NCI-H2107 treated with DMSO at 0.1 percent for 48 hours (cell line): ENCODE results near the gene RPS2.

ENCODE experiments used
- DNase-seq: peaks from one replicate; lab custom pipeline; 2025; ENCODE audit not compliant: unreplicated experiment; lab: John Stamatoyannopoulos, UW

RPS2 gene

DNA sequence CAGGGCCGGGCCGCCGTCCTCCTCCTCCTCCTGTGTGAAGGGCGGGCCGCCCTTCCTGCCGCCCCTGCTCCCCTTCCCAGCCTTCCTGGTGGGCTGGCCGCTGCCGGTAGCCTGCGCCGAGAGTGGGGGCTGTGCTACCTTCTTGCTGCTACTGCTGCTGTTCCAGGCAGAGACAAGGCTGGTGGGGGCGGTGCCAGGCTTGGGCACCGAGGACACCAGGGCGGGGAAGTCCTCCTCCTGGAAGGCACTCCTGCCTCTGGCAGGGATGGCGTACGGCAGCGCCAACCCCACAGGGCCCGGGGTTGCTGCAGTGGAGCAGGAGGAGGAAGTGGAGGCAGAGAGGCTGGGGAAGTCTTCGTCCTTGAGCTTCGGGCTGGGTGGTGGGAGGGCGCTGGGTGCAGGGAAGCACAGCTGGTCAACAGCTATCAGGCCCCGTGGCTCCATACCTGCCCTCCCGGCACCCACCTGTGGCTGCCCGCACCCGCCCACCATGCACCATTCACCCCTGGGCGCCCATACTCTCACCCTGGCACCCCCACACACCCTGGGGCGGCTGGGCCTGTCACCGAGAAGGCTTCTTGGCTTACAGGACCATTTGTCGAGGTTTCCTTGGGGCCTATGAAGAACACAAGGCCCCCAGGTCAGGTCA lies 35.4 kb upstream of the RPS2 start:
- no peak for DNase-seq

DNA sequence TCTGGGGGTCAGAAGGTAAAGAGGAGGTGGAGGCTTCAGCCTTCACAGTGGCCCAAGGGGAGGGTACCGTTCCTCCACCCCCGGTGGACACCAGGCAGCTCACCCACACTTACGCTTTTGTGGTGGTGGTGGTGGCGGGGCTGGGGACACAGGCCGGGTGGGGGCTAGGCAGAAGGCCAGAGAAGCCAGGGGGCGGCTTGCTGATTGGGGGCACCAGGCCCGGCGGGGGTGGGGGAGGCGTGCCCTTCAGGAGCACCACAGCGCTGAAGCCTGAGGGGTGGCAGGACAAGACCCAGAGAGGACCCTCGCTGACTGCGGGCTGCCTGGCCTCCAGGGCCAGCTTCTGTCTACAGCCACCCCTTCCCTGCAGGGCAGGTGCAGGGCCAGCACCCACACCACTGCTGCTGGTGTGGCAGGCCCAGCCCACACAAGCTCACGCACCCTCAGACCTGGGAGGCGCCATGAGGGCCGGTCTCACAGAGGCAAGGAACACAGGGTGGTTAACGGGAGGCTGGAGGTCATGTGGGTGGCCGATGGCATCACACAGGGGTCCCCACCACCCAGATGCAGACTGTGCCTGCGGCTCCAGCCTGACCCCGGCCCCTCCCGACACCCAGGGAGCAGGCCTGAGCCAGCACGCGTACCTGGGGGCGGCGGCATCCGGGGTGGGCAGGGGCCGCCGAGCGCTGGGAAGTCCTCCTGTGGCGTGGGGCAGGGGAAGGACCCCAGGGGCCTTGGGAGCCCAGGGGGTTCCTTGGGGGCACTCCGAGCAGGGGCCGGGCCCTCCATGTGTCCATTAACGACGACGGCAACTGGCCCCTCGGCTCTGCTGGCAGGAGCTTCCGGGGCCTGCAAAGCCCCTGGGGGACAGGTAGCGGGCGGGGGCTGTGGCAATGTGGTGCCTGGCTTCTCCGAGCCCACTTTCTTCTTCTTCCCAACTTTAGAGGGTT lies 34.5 kb upstream of the RPS2 start:
- no peak for DNase-seq

DNA sequence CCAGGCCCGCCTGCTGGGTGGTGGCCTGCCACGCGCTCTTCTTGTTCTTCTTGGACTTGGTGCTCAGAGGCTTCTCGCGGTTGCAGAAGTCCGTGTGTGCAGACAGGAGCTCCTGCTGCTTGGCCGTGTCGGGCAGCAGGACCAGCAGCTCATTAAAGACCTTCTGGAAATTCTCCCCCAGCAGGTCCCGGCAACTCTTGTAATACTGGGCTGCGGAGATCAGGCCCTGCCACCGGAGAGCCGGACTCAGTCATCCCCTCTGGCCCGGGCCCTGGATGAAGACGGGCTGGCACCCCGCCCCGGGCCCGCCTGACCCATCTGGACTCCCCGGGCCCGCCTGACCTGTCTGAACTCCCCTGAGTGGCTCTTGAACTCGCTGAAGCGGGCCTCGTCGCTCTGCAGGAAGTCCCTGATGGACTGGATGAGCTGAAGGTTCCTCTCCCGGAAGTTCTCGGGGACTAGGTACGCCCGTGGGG lies 33.8 kb upstream of the RPS2 start:
- no peak for DNase-seq

DNA sequence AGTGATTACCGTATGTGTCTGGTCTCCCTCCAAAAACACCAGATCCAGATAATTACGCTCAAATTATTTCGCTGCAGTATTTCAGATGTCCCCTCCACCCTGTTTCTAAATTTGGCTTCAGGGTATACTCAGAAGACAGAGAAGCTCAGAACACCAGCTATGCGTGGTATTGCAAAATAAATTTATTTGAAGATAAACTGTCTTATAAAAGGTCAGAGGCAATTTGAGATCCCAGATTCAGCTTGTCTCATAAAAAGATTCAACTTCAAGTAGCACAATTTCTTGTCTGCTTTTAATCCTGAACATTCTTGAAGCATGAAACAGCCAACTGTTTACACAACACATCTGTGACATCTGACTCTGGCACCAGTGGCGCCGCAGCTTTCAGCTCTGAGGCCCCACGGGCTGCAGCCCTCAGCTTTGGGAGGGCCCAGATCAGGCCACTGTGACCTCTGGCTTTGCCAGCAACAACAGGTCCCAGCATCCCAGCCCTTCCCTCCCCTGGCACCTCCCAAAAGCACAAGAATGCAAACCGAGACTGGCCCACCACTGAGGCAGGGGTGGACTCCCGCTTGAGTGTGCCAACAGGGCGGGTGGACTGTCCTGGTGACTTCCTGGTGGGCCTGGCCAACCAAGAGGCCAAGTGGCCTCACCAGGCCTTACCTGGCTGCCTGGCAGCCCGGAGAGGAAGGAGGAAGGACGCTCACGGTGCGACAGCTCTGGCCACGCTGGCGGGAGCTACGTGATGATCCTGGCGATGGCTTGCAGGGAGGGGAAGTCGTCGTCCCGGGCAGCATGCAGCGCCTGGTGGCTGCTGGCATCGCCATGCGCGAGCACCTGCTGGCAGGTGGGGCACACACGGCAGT lies 33.1 kb upstream of the RPS2 start:
- no peak for DNase-seq

DNA sequence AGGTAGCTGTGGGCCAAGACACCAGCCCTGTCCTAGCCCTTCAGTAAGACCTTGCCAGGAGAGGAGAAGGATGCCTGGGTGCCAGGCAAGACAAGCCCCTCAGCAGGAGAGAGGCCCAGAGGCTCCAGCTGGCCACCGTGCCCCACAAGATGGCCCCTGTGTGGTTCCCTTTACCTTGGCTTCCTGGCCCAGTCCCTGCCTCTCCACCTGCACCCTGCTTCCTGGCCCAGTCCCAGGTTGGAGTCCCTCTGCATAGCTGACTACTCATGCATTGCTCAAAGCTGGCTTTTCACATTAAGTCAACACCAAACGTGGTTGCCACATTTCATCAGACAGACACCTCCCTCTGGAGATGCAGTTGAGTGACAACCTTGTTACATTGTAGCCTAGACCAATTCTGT lies 29.1 kb upstream of the RPS2 start:
- DNase-seq, result no peak

DNA sequence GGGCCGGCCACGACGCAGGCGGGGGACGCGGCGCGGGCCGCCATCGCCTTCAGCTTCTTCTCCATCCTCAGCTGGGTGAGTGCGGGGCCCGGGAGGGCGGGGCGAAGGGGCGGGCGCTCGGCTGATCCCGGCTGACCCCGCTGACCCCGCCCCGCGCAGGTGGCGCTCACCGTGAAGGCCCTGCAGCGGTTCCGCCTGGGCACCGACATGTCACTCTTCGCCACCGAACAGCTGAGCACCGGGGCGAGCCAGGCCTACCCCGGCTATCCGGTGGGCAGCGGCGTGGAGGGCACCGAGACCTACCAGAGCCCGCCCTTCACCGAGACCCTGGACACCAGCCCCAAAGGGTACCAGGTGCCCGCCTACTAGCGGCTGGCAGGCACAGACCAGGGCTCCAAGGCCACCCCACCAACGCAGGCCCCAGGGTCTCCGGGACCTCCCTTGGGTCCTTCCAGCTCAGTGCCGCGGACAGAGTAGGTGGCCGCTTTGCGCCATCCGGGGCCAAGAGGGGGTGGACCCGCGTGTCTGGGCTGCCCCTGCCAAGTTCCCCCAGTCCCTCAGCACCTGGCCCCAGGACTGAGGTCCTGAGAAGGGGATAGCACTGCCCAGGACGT lies 28.2 kb upstream of the RPS2 start:
- no peak for DNase-seq

DNA sequence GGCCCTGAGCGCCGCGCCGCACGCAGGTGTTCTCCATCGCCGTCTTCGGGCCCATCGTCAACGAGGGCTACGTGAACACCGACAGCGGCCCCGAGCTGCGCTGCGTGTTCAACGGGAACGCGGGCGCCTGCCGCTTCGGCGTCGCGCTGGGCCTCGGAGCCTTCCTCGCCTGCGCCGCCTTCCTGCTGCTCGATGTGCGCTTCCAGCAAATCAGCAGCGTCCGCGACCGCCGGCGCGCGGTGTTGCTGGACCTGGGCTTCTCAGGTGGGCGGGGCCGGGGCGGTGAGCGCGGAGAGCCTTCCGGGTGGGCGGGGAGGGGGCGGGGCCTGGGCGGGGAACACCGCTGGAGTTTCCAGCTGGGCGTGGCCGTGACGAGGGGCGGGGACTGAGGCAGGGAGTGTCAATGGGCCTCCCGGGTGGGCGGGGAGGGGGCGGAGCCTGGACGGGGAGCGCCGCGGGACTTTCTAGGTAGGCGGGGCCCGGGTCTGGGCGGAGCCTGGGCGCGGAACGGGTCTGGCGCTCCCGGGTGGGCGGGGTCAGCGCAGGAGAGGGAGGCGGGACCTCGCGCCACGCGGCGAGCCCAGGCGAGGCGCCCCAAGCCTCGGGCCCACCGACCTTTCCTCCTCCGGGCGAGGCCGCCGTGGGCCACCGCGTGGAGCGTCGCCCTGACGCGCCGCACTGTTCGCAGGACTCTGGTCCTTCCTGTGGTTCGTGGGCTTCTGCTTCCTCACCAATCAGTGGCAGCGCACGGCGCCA lies 27.5 kb upstream of the RPS2 start:
- no peak for DNase-seq

DNA sequence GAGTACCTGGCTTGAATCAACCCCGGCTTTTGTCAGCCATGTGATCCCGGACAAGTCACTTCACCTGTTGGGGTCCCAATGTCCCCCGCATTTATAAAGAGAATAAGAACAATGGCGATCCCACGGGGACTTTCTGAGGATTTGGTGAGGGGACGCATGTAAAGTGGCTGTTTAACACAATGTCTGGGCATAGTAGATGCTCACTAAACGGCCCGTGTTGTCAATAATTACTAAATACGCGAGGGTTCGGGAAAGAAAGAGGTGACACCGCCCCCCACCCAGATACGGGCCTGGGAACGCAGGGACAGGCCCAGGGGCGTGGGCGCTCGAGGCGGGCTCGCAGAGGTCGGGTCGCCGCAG lies 26.9 kb upstream of the RPS2 start:
- DNase-seq, result no peak

DNA sequence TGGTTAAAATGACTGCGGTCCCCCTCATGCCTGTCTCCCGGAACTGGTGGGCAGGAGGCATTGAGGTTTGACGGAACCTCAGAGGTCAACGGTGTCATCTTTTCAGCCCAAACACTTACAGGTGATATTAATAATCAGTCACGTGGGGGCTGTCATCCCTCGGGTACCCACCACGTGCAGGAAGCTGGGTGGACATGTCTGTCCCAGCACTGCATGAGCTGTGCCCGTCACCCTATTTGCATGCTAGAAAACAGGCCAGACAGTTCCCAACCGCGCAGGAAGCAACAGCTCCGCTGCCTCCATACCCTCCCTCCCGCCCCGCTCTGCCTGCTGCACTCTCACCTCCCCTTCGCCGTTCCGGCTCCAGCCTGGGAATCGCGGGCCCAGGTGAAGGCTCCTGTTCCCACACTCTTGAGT lies 26.5 kb upstream of the RPS2 start:
- no peak for DNase-seq

DNA sequence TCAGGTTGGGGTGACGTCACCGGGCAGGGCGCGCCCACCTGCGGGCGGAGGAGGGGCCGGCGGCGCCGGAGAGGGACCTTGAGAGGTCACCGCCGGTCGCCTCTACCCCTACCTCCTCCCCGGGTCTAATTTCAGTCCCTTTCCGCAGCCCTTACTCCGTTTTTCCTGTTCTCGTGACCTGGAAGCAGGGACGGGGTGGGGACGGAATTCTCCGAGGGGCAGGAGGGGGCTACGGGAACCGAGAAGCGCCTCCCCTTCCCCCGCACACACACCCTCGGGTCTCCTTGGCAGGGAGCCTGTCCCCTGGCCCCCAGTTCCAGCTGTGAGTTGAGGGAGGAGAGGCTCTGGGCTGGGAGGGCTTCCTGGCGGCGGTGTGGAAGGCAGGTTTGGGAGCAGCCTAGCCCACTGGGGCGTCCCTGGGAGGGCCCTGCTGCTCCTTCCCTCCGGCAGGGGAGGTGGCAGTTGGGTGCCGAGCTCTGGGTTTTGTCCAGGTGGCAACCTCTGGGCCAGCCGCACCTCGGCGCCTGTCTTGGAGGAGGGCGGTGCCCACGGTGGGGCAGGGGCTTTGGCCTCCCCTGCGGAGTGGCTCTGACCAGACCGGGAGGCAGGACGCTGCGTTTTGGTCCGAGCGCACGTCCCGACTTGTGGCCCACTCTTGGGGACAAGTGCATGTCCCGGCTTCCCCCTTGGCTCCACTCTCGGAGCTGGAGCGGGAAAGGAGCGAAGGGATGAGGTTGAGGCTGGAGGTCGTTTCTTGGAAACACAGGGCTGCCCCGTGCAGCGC lies 25.9 kb upstream of the RPS2 start:
- DNase-seq, result no peak

DNA sequence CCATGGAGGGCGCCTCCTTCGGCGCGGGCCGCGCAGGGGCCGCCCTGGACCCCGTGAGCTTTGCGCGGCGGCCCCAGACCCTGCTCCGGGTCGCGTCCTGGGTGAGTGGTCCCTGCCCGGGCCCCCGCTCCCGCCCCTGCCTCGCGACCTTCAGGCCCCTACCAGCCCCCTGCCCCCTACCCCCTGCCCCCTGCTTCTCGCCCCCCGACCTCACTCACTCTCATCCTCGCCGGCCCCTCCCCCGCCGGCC lies 25.4 kb upstream of the RPS2 start:
- DNase-seq, result no peak

DNA sequence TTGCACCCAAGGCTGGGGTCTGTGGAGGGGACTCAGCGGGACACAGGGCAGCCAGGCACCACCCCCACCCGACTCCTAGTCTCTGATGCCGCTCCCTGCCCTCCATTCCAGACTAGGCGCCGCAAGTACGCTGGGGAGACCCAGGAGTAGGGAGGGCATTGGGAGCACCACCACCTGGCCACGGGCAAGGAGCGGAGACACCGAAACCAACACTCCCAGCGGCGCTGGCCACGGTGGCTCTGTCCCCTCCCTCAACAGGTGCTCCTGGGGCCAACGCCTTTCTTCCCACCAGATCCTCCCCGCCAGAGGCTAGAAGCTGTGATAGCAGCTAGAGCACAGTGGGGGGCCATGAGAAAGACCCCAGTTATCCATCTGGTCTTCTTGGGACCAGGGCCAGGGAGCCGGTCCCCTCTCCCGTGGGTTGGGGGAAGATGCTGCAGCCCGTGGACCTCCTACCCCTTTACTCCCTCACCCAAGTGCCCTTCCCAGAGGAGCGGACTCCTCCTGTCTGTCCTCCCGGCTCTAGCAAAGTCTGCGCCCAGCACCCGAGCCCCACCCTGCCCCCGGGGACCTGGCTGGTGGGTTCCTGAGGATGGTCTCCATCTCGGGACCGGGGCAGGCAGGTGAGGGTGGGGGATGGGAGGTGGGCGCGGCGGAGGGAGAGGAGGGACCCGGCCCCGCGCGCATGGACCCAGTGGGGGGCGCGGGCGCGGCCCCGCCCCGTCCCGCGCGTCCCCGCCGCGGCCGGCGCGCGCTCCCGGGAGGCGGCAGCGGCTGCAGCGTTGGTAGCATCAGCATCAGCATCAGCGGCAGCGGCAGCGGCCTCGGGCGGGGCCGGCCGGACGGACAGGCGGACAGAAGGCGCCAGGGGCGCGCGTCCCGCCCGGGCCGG lies 24.8 kb upstream of the RPS2 start, which contains the start of gene SYNGR3:
Gene SYNGR3 (plus strand): TSS at position 762 of the 892 bp plus-strand sequence. CDS start 133 bp downstream, outside the sequence.
- DNase-seq, result peak; percentile 54

DNA sequence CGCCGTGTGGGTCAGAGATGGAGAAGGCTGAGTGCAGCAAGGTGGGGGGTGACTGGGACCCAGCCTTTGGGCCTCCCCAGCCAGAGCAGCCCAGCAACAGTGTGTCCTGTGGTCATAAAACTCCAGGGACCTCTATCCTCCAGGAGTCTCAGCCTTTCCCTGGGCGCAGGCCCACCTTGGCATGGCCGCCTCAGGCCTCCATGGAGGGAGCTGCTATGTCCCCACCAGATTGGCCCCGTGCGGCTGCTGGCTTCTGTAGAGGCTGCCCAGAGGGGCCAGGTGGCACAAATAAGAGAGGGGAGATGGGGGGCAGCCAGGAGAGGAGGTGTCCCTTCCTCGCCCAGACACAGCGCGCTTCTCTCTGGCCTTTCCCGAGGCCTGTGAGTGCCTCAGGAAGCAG lies 22.6 kb upstream of the RPS2 start:
- DNase-seq, result no peak

DNA sequence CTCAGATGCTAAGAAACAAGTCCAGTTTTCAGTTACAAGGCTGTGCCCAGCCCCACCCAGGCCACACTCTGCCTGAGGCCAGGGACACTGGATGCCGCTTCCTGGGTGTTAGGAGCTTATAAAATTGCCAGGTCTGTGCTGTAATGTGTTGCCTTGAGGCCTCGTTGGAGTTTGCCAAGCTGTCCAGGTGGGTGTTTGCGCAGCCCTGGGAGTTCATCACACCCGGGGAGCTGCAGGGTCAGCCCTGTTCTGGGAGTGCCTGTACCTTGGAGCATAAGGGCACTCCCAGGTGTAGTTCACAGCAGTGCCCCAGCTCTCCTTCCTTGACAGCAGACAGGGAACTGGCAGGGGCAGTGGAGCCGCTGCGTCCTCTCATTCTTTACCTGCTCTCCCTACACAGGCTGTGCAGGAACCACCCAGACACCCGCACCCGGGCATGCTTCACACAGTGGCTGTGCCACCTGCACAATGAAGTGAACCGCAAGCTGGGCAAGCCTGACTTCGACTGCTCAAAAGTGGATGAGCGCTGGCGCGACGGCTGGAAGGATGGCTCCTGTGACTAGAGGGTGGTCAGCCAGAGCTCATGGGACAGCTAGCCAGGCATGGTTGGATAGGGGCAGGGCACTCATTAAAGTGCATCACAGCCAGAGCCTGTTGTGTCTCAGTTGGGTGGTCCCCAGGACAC lies 21.0 kb upstream of the RPS2 start:
- no peak for DNase-seq

DNA sequence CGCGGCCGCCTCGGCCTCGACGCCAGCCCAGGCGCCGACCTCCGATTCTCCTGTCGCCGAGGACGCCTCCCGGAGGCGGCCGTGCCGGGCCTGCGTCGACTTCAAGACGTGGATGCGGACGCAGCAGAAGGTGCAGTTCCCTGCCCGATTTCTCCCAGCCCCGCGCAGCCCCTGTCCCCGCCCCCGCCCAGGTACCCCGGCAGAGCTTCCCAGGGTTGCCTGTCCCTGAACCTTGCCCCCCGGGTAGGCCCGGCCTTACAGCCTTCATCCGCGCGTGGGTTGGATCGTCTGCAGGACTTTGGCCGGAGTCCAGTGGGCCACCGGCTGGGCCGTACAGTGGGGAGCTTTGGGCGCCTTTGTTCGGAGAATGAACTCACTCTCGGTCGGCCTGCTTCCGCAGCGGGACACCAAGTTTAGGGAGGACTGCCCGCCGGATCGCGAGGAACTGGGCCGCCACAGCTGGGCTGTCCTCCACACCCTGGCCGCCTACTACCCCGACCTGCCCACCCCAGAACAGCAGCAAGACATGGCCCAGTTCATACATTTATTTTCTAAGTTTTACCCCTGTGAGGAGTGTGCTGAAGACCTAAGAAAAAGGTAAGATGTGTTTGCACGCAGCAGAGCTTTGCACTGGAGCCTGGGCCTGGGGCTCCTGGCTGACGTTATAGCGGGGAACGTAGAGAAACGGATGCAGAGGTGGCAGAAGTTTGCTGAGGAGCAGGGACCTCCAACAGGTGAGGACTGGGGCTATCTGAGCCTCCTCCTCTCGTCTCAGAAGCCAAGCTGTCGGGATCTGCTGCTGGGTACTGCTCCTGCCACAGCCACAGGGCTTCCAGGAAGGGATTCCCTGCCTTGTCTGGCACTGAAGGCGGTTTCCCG lies 20.0 kb upstream of the RPS2 start:
- DNase-seq, result no peak

DNA sequence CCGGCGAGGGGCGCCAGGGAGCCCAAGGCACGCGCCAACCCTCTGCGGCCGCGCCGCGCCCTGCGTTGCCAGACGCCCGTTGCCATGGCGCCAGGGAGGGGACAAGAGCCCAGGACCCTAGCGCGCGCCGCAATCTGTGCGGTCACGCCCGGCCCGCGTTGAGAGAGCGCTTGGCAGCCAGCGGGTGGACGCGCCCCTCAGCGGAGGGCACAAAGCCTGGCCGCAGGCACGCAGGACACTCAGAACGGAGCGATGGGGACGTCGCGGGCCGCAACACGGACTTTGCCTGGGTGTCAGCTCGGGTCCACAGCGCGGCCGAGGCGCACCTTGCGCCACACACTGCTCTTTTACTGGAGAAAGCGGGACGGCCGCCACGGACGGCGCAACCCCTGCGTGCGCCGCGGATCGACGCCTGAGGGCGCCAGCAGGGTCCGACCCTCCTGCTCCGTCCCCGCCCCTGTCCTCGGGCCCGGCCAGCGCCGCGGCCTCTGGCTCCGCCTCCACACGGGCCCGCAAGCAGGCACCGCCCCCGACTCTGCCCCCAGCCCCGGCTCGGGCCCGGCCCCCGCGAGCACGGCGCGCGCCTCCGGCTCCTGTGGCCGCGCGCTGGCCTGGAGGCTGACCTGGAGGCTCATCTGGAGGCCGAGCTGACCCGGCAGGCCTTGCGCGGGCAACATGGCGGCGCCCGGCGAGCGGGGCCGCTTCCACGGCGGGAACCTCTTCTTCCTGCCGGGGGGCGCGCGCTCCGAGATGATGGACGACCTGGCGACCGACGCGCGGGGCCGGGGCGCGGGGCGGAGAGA lies 19.1 kb upstream of the RPS2 start, which contains the start of gene GFER:
Gene GFER (plus strand): TSS at position 650 of the 803 bp plus-strand sequence. CDS start 26 bp downstream, at position 676.
- peak; percentile 51 for DNase-seq
